ENCODE measurements around the gene ITGAX.

ITGAX gene

DNA sequence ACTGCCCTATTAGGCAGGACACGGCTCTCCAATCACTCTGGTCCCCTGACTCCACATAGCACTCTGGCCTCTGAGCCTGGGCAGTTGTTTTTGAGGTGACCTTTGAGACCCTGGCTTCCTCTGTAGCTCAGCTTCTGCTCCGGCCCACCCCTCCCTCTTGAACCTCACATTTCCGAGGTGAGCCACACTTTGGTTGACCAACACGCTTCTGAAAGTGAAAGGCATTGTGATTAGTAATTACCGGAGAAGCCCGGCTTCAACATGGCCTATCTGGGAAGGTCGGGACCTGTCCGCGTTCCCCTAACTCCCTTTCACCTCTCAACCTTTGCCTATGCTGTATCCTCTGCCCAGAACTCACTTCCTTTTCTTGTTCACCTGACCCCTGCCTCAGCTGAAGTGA is 10.3 kb upstream of the ITGAX start:
- no peak for DNase-seq (ENCODE audit: low read depth, low spot score)
- no peak overlapping the region for H3K4me3 ChIP-seq (ENCODE audit: low read length)

DNA sequence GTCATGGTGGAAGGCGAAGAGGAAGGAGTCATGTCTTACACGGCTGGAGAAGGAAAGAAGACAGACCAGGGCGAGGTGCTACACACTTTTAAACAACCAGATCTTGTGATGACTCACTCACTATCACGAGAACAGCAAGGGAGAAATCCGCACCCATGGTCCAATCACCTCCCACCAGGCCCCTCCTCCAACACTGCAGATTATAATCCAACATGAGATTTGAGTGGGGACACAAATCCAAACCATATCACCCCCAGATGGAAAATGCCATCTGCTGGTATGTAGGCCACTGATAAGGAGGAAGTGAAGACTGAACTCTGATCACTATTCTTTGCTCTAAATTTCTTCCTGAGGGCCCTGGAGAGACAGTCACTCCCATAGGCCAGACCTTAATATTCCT is 7.5 kb upstream of the ITGAX start:
- DNase-seq (ENCODE audit: low read depth, low spot score): no peak
- no peak overlapping the region for H3K4me3 ChIP-seq (ENCODE audit: low read length)

DNA sequence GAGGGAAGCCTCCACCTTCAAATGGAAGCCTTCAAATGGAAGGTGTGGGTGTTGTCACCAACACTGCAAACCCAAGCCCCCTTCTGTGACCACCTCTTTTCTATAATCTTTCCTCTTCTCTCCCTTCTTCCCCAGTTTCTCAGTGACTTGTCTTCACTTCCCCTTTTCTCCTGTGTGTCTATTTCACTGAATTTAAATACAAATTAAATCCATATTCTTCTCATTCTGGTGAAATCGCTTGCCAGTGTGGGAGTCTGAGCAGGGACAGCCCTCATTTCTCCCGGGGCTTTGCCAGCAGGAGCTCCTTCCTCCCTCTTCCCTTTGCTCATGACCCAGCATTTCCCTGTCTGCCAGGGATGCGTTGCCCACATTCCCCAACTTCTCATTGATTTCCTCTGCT is 6.4 kb upstream of the ITGAX start:
- no peak overlapping the region for H3K4me3 ChIP-seq (ENCODE audit: low read length)
- no peak for DNase-seq (ENCODE audit: low read depth, low spot score)

DNA sequence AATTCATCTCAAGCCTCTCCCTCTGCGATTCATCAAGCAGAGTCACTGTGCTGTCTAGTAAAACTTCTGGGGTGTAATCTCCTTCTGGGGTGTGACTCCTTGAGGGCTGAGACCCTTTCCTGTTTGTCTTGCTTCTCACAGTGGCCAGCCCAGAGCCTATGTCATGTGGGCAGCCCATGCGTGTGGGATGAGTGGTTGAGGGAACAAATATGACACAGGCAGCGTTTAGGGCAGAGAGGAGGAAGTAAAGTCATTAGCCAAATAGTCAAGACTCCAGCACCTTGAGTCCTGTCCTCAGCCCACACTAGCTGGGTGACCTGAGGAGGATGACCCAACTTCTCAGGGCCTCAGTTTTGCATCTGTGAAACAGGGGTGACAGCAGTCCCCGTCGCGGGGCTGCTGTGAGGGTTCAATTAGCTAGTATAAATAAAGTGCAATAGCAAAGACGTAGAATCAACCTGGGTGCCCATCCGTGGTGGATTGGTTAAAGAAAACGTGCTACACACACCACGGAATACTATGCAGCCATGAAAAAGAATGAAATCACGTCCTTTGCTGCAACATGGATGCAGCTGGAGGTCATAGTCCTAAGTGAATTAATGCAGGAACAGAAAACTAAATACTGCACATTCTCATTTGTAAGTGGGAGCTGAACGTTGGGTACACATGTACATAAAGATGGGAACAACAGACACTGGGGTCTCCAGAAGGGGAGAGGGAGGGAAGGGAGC is 4.5 kb upstream of the ITGAX start:
- DNase-seq (ENCODE audit: low read depth, low spot score): no peak
- no peak overlapping the region for H3K4me3 ChIP-seq (ENCODE audit: low read length)

DNA sequence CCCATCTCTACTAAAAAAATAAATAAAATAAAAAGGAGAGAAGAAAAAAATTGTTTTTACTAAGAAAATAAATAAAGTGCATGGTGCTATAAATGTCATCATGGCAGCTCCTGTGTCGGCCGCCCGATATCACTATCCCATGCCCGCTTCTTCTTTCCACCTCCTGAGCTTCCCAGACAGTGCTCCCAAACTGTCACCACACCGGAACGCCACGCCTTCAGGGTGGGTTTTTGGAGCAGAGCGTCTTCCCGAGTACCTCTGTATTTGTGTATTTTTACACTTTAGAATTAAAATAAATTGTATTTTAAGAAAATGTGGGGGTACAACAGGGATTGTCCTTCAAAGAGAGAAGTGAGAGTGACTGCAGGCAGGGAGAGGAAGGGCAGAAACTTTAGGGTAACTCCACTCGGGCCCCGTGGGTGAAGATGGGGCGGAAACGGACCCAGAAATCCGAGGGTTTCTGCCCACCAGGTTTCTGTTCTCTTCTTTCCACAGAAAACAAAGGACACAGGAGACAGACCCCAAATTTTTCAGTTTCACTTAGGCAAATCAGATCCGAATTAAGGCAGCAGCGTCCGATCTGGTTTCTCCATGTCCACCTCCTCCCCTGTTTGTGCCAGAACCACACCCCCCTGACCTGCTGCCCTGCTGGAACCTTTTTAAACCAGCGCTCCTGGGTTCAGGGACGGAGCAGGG is 3.6 kb upstream of the ITGAX start:
- no peak overlapping the region for H3K4me3 ChIP-seq (ENCODE audit: low read length)
- no peak for DNase-seq (ENCODE audit: low read depth, low spot score)

DNA sequence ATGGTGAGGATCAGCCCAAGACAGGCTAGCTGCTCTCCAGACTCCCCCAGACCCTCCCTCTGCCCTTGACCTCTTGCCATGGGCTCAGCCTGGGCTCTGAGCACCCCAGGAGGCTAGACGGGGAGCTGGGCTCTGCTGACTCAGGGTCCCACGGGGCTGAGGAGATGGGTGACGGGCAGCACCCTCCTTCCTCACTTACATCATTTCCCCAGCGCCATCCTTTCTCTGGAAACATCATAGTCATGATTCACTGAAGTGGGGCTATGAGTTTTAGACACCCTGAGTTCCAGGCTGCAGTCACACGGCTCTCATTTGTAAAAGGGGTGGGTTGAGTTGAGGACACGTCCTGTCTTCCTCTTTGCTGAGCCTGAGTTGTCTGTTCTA is 3.0 kb upstream of the ITGAX start:
- no peak overlapping the region for H3K4me3 ChIP-seq (ENCODE audit: low read length)
- no peak for DNase-seq (ENCODE audit: low read depth, low spot score)

DNA sequence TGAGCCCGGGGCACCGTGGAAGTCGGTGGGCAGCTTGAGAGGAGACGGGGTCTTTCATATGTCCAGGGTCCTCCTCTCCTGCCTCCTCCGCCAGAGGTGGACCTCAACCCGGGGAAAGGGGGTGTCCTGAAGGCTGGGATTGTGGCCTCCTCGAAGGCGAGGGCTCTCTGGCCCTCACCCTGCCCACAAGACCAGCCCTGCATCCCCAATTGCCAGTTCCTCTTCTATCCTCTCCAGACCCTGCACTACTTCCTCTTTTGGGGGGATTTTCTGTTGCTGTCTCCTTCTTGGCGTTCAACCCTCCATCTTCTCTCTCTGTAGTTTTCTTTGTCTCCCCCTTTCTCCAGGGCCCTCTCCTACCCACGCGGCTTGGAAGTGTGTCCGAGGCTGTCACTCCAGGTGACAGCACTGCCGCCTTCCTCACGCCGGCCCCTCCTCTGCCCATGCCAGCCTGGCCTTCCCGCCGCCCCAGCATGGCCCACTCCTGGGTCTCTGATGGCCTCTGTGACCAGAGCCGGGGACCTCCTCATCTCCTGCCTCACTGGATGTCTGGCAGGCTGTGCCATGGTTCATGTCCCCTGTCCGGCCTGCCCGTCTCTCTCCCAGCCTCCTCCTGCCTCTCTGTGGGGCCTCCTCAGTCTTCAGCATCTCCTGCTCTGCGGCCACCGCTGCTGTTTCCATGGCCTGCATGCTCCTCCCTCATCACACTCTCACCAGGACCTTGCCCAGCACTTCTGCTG is 2.4 kb upstream of the ITGAX start:
- no peak overlapping the region for H3K4me3 ChIP-seq (ENCODE audit: low read length)
- DNase-seq (ENCODE audit: low read depth, low spot score): no peak

DNA sequence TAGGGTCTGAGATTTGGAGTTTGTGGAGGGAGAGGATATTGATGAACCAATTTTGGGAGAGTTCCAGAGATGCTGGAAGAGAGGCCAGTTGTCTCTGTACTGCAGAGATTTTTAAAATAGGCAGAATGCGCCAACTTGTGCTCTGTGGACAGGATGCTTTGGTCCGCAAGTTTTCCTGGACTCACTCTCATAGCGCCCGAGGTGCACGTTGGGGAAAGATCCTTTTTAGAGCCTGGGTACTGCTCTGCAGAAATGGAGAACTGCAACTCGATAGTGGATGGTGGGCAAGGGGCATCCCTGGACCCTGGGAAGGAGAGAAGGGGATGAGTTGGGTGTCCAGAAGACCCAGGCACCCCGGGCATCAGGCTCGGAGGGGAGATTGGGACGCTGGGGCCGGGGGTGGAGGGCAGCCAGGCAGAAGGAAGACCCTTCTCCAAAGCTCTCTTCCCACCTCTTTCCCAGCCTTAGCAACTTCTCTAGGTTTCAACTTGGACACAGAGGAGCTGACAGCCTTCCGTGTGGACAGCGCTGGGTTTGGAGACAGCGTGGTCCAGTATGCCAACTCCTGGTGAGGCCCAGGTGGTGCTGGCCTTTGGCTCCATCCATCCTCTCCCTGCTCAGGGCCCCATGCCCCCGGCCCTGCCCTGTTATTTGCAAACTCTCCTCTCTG is 590 bp downstream of the ITGAX start:
- no peak overlapping the region for H3K4me3 ChIP-seq (ENCODE audit: low read length)
- no peak for DNase-seq (ENCODE audit: low read depth, low spot score)

DNA sequence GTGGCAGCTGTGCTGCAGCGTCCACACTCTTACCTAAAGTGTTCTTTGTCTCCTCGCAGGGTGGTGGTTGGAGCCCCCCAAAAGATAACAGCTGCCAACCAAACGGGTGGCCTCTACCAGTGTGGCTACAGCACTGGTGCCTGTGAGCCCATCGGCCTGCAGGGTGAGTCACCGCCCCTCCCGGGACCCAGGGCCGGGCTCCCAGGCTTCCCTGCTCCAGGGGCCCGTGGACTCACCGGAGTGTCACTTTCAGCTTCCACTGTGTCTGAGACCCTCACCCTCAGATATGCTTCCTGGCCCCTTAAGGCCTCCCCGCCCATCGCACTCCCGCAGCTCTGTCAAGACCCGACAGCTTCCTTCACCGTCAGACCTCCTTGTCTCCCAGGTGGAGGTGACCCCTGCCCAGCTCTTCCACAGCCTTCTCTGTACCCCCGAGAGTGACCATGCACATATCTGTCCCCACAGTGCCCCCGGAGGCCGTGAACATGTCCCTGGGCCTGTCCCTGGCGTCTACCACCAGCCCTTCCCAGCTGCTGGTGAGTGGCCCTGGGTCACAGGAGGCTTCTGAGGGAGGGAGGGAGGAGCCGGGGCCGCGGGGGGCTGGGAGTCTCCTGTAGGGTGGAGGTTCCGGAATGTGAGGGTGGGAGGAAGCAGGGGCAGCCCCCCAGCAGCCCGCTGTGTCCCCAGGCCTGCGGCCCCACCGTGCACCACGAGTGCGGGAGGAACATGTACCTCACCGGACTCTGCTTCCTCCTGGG is 1.8 kb downstream of the ITGAX start:
- DNase-seq (ENCODE audit: low read depth, low spot score): no peak
- no peak overlapping the region for H3K4me3 ChIP-seq (ENCODE audit: low read length)

DNA sequence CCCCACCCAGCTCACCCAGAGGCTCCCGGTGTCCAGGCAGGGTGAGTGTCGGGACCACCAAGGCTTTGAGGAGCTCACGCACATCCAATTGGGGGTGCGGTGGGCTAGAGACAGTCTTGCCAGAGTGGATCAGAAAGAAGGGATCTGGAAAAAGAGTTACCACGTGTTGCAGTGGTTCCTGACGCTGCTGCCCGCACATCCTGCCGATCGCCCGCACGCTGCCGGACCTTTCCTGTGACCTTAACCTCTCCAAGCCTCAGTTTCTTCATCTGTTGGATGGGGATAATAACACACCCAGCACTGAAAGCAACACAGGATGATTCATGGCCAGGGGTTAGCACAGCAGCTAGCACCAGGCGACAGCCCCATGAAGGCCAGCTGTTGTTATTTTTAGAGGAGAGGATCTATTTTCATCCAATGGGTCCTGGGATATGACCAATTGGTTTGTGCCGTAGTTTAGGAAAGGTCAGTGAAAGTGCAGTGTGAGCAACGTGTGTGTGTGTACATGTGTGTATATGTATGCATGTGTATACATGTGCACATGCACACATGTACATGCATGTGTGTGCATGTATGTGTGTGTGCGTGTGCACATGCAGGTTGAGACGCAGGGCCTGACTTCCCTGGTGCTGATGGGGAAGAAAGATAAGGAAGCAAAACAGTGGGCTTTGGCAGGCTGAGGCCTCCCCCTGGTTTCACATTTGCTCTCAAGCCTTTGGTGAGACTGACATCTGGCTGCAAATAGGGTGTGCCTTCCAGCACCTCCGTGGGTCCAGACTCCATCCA is 2.5 kb downstream of the ITGAX start:
- no peak for DNase-seq (ENCODE audit: low read depth, low spot score)
- no peak overlapping the region for H3K4me3 ChIP-seq (ENCODE audit: low read length)

DNA sequence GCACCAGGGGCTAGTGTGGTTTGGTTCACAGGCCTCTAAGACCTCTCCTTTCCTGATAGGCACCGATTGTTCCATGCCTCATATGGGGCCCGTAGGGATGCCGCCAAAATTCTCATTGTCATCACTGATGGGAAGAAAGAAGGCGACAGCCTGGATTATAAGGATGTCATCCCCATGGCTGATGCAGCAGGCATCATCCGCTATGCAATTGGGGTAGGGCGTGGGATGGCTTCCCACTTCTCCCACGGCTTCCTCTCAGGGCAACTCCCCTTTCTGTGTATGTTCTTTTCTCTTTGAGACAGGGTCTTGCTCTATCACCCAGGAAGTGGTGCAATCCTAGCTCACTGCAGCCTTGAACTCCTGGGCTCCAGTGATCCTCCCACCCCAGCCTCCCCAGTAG is 5.3 kb downstream of the ITGAX start:
- H3K4me3 ChIP-seq (ENCODE audit: low read length): no peak overlapping the region
- DNase-seq (ENCODE audit: low read depth, low spot score): no peak

DNA sequence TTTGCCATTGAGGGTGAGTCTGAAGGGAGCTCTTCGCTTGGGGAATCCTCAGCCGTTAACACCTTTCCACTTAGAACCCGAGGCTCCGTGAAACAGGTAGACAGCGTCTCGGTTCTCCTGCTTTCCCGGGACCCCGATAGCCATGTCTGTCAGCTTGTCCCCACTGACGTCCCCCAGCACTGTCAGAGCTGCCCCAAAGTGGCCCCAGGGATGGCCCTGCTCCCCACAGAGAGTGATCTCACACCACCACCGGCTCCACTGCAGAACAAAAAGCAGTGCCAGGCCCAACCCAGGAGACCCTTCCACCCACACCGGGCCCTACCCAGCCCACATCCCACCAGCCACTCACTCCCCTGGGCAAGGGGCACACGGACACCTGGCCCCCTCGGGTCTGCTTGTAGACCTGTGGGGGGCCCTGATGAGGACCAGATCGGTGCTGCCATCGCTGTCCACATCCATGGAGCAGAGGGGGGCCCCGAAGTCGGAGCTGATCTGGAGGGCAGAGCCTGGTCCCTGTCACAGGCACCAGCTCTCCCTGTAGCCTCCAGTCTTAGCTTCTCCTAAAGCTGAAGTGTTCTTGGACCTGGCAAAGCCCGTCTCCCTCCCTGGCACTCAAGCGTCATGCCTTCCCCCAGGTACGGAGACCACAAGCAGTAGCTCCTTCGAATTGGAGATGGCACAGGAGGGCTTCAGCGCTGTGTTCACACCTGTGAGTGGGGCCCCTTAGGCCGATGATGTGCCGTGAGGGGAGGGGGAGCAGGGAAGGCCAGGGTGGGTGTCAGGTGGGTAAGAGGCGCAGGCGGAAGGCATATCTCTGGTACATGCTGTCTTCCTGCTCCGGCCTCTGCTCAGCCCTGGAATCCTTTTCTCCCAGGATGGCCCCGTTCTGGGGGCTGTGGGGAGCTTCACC is 6.5 kb downstream of the ITGAX start:
- H3K4me3 ChIP-seq (ENCODE audit: low read length): no peak overlapping the region
- no peak for DNase-seq (ENCODE audit: low read depth, low spot score)

DNA sequence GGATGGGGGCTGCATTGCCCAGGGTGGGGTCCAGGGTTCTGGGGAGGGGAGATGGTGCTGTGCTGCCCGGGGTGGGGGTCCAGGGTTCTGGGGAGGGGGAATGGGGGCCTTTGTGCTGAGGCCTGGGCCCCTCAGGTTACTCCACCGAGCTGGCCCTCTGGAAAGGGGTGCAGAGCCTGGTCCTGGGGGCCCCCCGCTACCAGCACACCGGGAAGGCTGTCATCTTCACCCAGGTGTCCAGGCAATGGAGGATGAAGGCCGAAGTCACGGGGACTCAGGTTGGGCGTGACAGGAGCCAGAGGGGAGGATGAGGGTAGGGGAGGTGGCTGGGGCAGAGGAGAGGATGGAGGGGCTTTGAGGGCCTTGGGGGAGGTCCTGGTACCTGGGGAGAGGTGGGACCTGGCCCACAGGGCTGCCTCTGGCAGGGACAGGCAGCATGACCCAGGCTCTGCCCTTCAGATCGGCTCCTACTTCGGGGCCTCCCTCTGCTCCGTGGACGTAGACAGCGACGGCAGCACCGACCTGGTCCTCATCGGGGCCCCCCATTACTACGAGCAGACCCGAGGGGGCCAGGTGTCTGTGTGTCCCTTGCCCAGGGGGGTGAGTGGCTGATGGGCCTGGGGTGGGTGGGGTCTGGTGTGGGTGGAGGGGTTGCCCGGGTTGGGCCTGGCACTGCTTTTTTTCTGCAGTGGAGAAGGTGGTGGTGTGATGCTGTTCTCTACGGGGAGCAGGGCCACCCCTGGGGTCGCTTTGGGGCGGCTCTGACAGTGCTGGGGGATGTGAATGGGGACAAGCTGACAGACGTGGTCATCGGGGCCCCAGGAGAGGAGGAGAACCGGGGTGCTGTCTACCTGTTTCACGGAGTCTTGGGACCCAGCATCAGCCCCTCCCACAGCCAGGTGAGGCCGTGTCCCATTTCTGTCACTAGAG is 7.8 kb downstream of the ITGAX start:
- no peak overlapping the region for H3K4me3 ChIP-seq (ENCODE audit: low read length)
- no peak for DNase-seq (ENCODE audit: low read depth, low spot score)

DNA sequence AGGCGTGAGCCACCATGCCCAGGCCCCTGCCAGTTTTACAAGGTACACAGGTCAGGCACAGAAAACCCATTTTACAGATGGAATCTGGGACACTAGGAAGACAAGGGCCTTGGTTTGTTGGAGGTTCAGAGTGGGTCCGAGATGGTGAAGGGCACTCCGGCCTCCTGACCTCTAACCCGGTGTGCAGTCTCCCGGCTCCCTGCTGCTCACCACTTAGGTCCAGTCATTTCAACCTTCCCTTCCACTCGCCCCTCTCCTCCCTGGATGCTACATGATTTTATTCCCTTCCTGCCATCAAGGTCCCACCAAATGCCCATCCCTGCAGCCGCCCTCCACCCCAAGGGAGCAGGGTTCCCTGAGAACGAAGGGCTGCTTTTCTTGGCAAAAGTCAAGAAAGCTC is 8.7 kb downstream of the ITGAX start:
- no peak for DNase-seq (ENCODE audit: low read depth, low spot score)
- no peak overlapping the region for H3K4me3 ChIP-seq (ENCODE audit: low read length)

DNA sequence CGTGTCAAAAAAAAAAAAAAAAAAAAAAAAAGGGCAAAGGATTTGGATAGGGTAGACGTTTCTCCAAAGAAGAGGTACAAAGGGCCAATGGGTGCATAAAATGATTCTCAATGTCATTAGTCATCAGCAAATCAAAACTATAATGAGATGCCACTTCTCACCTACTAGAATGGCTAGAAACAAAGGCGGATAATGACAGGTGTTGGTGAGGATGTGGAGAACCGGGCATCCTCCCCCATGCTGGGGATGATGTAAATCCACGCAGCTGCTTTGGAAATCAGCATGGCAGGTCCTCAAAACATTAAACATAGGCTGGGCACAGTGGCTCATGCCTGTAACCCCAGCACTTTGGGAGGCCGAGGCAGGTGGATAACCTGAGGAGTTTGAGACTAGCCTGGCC is 9.4 kb downstream of the ITGAX start:
- no peak overlapping the region for H3K4me3 ChIP-seq (ENCODE audit: low read length)
- no peak for DNase-seq (ENCODE audit: low read depth, low spot score)

DNA sequence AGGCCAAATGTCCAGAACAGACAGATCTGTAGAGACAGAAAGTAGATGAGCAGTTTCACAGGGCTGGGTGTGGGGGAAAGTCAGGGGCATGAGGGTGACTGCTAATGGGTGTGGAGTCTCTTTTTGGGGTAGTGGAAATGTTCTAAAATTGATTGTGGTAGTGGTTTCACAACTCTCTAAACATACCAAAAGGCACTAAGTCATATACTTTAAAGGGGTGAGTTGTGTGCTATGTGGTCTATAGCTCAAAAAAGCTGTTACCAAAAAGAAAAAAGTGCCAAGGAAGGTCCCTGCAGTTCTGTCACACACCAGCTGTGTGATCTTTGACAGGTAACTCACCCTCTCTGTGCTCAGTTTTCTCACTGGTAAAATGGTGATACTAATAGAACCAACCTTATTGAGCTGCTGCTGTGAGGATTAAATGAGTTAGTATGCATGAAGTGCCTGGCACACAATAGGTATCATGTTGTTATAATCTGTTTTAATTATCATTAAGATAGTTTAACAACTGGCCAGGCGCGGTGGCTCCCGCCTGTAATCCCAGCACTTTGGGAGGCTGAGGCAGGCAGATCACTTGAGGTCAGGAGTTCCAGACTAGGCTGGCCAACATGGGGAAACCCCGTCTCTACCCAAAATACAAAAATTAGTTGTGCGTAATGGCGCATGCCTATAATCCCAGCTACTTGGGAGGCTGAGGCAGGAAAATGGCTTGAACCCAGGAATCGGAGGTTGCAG is 10.3 kb downstream of the ITGAX start:
- no peak overlapping the region for H3K4me3 ChIP-seq (ENCODE audit: low read length)
- DNase-seq (ENCODE audit: low read depth, low spot score): no peak
